Measurements from ENCODE around the gene DHFR2. TPM values are rescaled to one million over a fixed set of nuclear protein-coding genes. Genes with fewer than 3 reads are reported as not detected.

DHFR2 gene
- total and polyA plus RNA-seq, 10 of the 15 experiments (the other 5 are each of a cell fraction or from before 2014, with no cell fraction given), result 1.8 to 5.6 (median 4.4) TPM

DNA sequence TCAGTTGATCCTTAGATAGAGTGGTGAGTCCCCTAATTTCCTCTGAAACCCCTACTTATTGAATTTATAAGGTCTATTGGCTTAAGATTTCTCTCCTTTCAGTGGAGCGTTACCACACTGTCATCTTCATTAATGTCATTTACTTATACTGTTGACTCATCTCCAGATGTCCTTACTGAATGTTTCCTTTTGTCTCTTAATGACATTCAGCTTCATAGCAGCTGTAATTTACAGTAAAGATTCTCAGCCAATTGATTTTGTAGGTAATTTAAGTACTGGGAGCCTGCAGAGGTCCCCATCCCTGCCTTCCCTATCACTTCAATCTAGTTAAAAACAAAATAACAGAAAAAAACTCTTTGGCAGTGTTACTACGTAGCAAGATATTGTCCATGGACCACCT lies 53.1 kb downstream of the DHFR2 start:
- Histone ChIP-seq H4K20me1 (ENCODE audit: control insufficient read depth, insufficient read depth) (no peaks in the 10 kb centered on the region), H3K4me3 (no peak overlapping the region), H3K4me2 (ENCODE audit: control insufficient read depth, insufficient read depth) (no peak overlapping the region), H2AFZ (ENCODE audit: control insufficient read depth, low read depth, low read length) (no peak overlapping the region), H3K79me2 (ENCODE audit: control insufficient read depth, insufficient read depth, low read length) (no peaks in the 10 kb centered on the region), H3K9me3 (replicated peaks; ENCODE audit: control insufficient read depth, insufficient read depth, low read length) (no peaks in the 10 kb centered on the region), H3K27me3 (replicated peaks in 1 of 2; ENCODE audit: control insufficient read depth in 2 of 2, insufficient read depth in 2 of 2, low read length in 1 of 2) (no peaks in the 10 kb centered on the region), H3K9ac (ENCODE audit: control insufficient read depth, insufficient read depth, low read length) (no peak overlapping the region), H3K36me3 (ENCODE audit: control insufficient read depth in 2 of 2, insufficient read depth in 2 of 2, low read length in 1 of 2) (no peaks in the 10 kb centered on the region), H3K4me1 (ENCODE audit: control insufficient read depth, insufficient read depth, low read length) (no peaks in the 10 kb centered on the region), H3K27ac (ENCODE audit: control insufficient read depth, insufficient read depth) (no peak overlapping the region)
- CTCF ChIA-PET, result interaction anchor here (0.6 to 1.0 kb wide), 2 partner anchors 60 to 225 kb away, joined by 3 read pairs; no protein-coding TSS in a partner anchor
- SMC1A ChIA-PET (ENCODE audit: uncharacterized antibody, unreplicated experiment), result no interaction called here
- POLR2A ChIA-PET, result no interaction called here
- intact Hi-C loops (cut with micrococcal nuclease; ENCODE audit: unreplicated experiment), result no loop called here
- WGBS (ENCODE audit: insufficient coverage, insufficient replicate concordance, low lambda C conversion rate, missing lambda C conversion rate), result 100% methylated on average over 2 of the region's 2 CpGs
- in situ Hi-C loops (cut with MboI), result loop anchor here (5.0 kb wide), 1 partner anchor 58 kb away; no protein-coding TSS in a partner anchor
- no peak for FAIRE-seq
- ATAC-seq, result no peak
- RAD21 ChIA-PET (ENCODE audit: unreplicated experiment), result no interaction called here
- TF ChIP-seq YBX1 (IDR thresholded peaks at IDR 0.05) (no peak), MEF2B (IDR thresholded peaks at IDR 0.05; ENCODE audit: partially characterized antibody, poor library complexity, severe bottlenecking) (no peak), NFIC (IDR thresholded peaks at IDR 0.05; ENCODE audit: low read depth, low read length) (no peak), ATF2 (IDR thresholded peaks at IDR 0.05; ENCODE audit: low read length) (no peak), CBX5 (IDR thresholded peaks at IDR 0.05; ENCODE audit: low read depth) (no peak), SREBF2 (IDR thresholded peaks at IDR 0.05; ENCODE audit: low read length) (no peak), ESRRA (IDR thresholded peaks at IDR 0.05; ENCODE audit: low read length) (no peak), BACH1 (IDR thresholded peaks at IDR 0.05; ENCODE audit: borderline replicate concordance) (no peak), KAT2A (conservative IDR thresholded peaks at IDR 0.05; ENCODE audit: control insufficient read depth, low read depth, low read length) (no peak), SIN3A (IDR thresholded peaks at IDR 0.05; ENCODE audit: low read depth, low read length) (no peak), MXI1 (IDR thresholded peaks at IDR 0.05; ENCODE audit: low read depth, low read length) (no peak)
- TF ChIP-seq, protein P1, sequence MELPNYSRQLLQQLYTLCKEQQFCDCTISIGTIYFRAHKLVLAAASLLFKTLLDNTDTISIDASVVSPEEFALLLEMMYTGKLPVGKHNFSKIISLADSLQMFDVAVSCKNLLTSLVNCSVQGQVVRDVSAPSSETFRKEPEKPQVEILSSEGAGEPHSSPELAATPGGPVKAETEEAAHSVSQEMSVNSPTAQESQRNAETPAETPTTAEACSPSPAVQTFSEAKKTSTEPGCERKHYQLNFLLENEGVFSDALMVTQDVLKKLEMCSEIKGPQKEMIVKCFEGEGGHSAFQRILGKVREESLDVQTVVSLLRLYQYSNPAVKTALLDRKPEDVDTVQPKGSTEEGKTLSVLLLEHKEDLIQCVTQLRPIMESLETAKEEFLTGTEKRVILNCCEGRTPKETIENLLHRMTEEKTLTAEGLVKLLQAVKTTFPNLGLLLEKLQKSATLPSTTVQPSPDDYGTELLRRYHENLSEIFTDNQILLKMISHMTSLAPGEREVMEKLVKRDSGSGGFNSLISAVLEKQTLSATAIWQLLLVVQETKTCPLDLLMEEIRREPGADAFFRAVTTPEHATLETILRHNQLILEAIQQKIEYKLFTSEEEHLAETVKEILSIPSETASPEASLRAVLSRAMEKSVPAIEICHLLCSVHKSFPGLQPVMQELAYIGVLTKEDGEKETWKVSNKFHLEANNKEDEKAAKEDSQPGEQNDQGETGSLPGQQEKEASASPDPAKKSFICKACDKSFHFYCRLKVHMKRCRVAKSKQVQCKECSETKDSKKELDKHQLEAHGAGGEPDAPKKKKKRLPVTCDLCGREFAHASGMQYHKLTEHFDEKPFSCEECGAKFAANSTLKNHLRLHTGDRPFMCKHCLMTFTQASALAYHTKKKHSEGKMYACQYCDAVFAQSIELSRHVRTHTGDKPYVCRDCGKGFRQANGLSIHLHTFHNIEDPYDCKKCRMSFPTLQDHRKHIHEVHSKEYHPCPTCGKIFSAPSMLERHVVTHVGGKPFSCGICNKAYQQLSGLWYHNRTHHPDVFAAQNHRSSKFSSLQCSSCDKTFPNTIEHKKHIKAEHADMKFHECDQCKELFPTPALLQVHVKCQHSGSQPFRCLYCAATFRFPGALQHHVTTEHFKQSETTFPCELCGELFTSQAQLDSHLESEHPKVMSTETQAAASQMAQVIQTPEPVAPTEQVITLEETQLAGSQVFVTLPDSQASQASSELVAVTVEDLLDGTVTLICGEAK (IDR thresholded peaks at IDR 0.05; ENCODE audit: borderline replicate concordance), result no peak
- TF ChIP-seq, protein P2, sequence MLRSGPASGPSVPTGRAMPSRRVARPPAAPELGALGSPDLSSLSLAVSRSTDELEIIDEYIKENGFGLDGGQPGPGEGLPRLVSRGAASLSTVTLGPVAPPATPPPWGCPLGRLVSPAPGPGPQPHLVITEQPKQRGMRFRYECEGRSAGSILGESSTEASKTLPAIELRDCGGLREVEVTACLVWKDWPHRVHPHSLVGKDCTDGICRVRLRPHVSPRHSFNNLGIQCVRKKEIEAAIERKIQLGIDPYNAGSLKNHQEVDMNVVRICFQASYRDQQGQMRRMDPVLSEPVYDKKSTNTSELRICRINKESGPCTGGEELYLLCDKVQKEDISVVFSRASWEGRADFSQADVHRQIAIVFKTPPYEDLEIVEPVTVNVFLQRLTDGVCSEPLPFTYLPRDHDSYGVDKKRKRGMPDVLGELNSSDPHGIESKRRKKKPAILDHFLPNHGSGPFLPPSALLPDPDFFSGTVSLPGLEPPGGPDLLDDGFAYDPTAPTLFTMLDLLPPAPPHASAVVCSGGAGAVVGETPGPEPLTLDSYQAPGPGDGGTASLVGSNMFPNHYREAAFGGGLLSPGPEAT (IDR thresholded peaks at IDR 0.05; ENCODE audit: low read depth), result no peak
- no TSS peak for BruUV-seq (replicated peaks)
- no peak for DNase-seq (ENCODE audit: low read depth, low spot score)
